GM20431 (cell line): ENCODE results near the gene SYNE2.

Source experiments
- in situ Hi-C: fragments of 300-500 bp; cut with MseI, MboI; formaldehyde crosslinking; loops from one replicate; pipeline ENCODE4 v1.15.0; 2020; ENCODE audit warnings: low sequenced_read_pairs; ENCODE audit not compliant: unreplicated experiment

The SYNE2 gene

GRCh38 chr14:63952053-63952932 lies 99.5 kb downstream of the SYNE2 start:
- in situ Hi-C loops, result no loop called here

- in situ Hi-C loops, result no loop called here
Observed at GRCh38 chr14:63952933-63953437, 100.2 kb downstream of the SYNE2 start.

- in situ Hi-C loops, result no loop called here
Observed at GRCh38 chr14:63956326-63956725, 103.5 kb downstream of the SYNE2 start.

- in situ Hi-C loops, result no loop called here
Observed at GRCh38 chr14:63960926-63961567, 108.2 kb downstream of the SYNE2 start.

- in situ Hi-C loops, result no loop called here
Observed at GRCh38 chr14:63962906-63963305, 110.1 kb downstream of the SYNE2 start.

GRCh38 chr14:63963439-63963838 lies 110.6 kb downstream of the SYNE2 start:
- in situ Hi-C loops, result no loop called here

GRCh38 chr14:63964113-63964512 lies 111.3 kb downstream of the SYNE2 start:
- in situ Hi-C loops, result no loop called here

GRCh38 chr14:63966407-63966806 lies 113.6 kb downstream of the SYNE2 start:
- in situ Hi-C loops, result no loop called here

- in situ Hi-C loops, result no loop called here
Observed at GRCh38 chr14:63972323-63972932, 119.6 kb downstream of the SYNE2 start.

- in situ Hi-C loops, result no loop called here
Observed at GRCh38 chr14:63974176-63974575, 121.4 kb downstream of the SYNE2 start.

GRCh38 chr14:63981569-63981968 lies 128.8 kb downstream of the SYNE2 start:
- in situ Hi-C loops, result no loop called here

GRCh38 chr14:63982156-63982555 lies 129.4 kb downstream of the SYNE2 start:
- in situ Hi-C loops, result no loop called here

- in situ Hi-C loops, result no loop called here
Observed at GRCh38 chr14:63982629-63983028, 129.8 kb downstream of the SYNE2 start.

- in situ Hi-C loops, result no loop called here
Observed at GRCh38 chr14:63986789-63987533, 134.2 kb downstream of the SYNE2 start.

GRCh38 chr14:63988579-63988978 lies 135.8 kb downstream of the SYNE2 start:
- in situ Hi-C loops, result no loop called here

GRCh38 chr14:63991833-63992232 lies 139.0 kb downstream of the SYNE2 start:
- in situ Hi-C loops, result no loop called here

- in situ Hi-C loops, result no loop called here
Observed at GRCh38 chr14:63992858-63993257, 140.1 kb downstream of the SYNE2 start.

GRCh38 chr14:63993992-63994391 lies 141.2 kb downstream of the SYNE2 start:
- in situ Hi-C loops, result no loop called here

- in situ Hi-C loops, result no loop called here
Observed at GRCh38 chr14:63995285-63995684, 142.5 kb downstream of the SYNE2 start.

- in situ Hi-C loops, result no loop called here
Observed at GRCh38 chr14:63996016-63996415, 143.2 kb downstream of the SYNE2 start.
